H1 (cell line): ENCODE results near the gene FGR. TPM values are rescaled to one million over a fixed set of nuclear protein-coding genes. Genes with fewer than 3 reads are reported as not detected.

ENCODE experiments used
- CTCF ChIA-PET: fragments of 300-600 bp; sonication (Branson Sonifier 250); formaldehyde crosslinking; loops from one replicate; lab custom pipeline; 2021; ENCODE audit not compliant: partially characterized antibody; lab: Charles Lee
- POLR2A ChIA-PET: fragments of 300-600 bp; sonication (Branson Sonifier 250); formaldehyde crosslinking; loops from one replicate; lab custom pipeline; 2021; ENCODE audit warnings: inconsistent platforms; ENCODE audit not compliant: partially characterized antibody; lab: Charles Lee
- DNase-seq, 2 experiments: peaks; one replicate each; pipeline versions ENCODE4 v3.0.0 to v3.0.0-alpha.2; 2010 to 2022; ENCODE audit warnings: low spot score in 2 of 2, low read depth in 1 of 2, mixed read lengths in 1 of 2
- FAIRE-seq: peaks from 2 replicates; lab custom pipeline; 2011; peaks lifted over from hg19 to GRCh38; lab: Jason Lieb, UNC
- H2AFZ ChIP-seq: 2 replicates; pipeline ENCODE4 v1.8.1; 2012; ENCODE audit warnings: low read length, inconsistent platforms
- H2AK5ac ChIP-seq: 2 replicates; pipeline ENCODE4 v1.6.1; 2013; ENCODE audit warnings: low read depth, low read length
- H2BK120ac ChIP-seq: replicated peaks from 2 replicates; pipeline ENCODE3; 2013; ENCODE audit warnings: low read depth, low read length, inconsistent platforms
- H2BK12ac ChIP-seq: 2 replicates; pipeline ENCODE4 v1.6.1; 2013; ENCODE audit warnings: low read depth, low read length
- H2BK15ac ChIP-seq: 2 replicates; pipeline ENCODE4 v1.6.1; 2013; ENCODE audit warnings: low read length
- H2BK20ac ChIP-seq: 2 replicates; pipeline ENCODE4 v1.6.1; 2013; ENCODE audit warnings: low read length
- H2BK5ac ChIP-seq: 2 replicates; pipeline ENCODE4 v1.6.1; 2013; ENCODE audit warnings: low read depth, low read length
- H3K14ac ChIP-seq: 2 replicates; pipeline ENCODE4 v1.6.1; 2013; ENCODE audit warnings: inconsistent platforms; ENCODE audit not compliant: insufficient read length
- H3K18ac ChIP-seq: 2 replicates; pipeline ENCODE4 v1.6.1; 2013; ENCODE audit warnings: low read length; ENCODE audit errors: extremely low read depth
- H3K23ac ChIP-seq: 2 replicates; pipeline ENCODE4 v1.6.1; 2013; ENCODE audit warnings: inconsistent platforms; ENCODE audit not compliant: insufficient read length
- H3K23me2 ChIP-seq: 2 replicates; pipeline ENCODE4 v1.6.1; 2013; ENCODE audit warnings: low read depth, low read length
- H3K27ac ChIP-seq: 2 replicates; pipeline ENCODE4 v1.6.1; 2011; ENCODE audit warnings: low read depth, low read length, inconsistent platforms
- H3K27me3 ChIP-seq, 4 experiments: replicated peaks in 1 of 4; 1 replicate in 1 of 4; 2 replicates in 3 of 4; pipeline versions ENCODE4 v1.6.1 to v1.8.1; 2011 to 2013; ENCODE audit warnings: low read length in 3 of 4, mild to moderate bottlenecking in 3 of 4, inconsistent platforms in 2 of 4, mixed read lengths in 2 of 4, moderate library complexity in 1 of 4; ENCODE audit not compliant: control insufficient read depth in 3 of 4, insufficient read depth in 3 of 4; ENCODE audit errors: extremely low read depth in 1 of 4
- H3K36me3 ChIP-seq, 4 experiments: 2 replicates each; pipeline versions ENCODE4 v1.6.1 to v1.8.1; 2011 to 2013; ENCODE audit warnings: mild to moderate bottlenecking in 4 of 4, low read length in 3 of 4, moderate library complexity in 2 of 4, control low read depth in 1 of 4, inconsistent platforms in 1 of 4; ENCODE audit not compliant: insufficient read depth in 4 of 4, control insufficient read depth in 2 of 4
- H3K4ac ChIP-seq: replicated peaks from 2 replicates; pipeline ENCODE3; 2013; ENCODE audit warnings: low read length, low read depth, mixed read lengths, inconsistent platforms; ENCODE audit not compliant: insufficient read length
- H3K4me1 ChIP-seq, 4 experiments: replicated peaks in 1 of 4; 1 replicate in 1 of 4; 2 replicates in 3 of 4; pipeline versions ENCODE4 v1.6.1 to v1.8.1; 2011 to 2013; ENCODE audit warnings: low read length in 3 of 4, inconsistent platforms in 2 of 4, mixed read lengths in 1 of 4; ENCODE audit not compliant: insufficient read depth in 4 of 4, control insufficient read depth in 3 of 4
- H3K4me2 ChIP-seq, 2 experiments: 2 replicates each; pipeline versions ENCODE4 v1.6.1 to v1.8.1; 2011 to 2013; ENCODE audit warnings: low read depth in 2 of 2, low read length in 2 of 2, control low read depth in 1 of 2, inconsistent platforms in 1 of 2, mild to moderate bottlenecking in 1 of 2; ENCODE audit not compliant: insufficient read depth in 1 of 2
- H3K4me3 ChIP-seq, 4 experiments: fragments of 200-600, 300-600 bp in 1 of 4; sonication (generic), shearing (Covaris generic), sonication (Bioruptor Twin) in 1 of 4; 2 replicates each; pipeline versions ENCODE4 v1.5.1 to v1.8.1; 2011 to 2016; ENCODE audit warnings: low read length in 4 of 4, low read depth in 3 of 4, control low read depth in 2 of 4, inconsistent platforms in 2 of 4, mild to moderate bottlenecking in 2 of 4, mixed read lengths in 1 of 4, moderate library complexity in 1 of 4; ENCODE audit not compliant: insufficient read depth in 2 of 4; ENCODE audit errors: extremely low read depth in 1 of 4
- H3K56ac ChIP-seq: replicated peaks from 2 replicates; pipeline ENCODE3; 2013; ENCODE audit warnings: low read depth, mild to moderate bottlenecking, mixed read lengths, low read length, inconsistent platforms; ENCODE audit not compliant: insufficient read length
- H3K79me1 ChIP-seq: 2 replicates; pipeline ENCODE4 v1.6.1; 2013; ENCODE audit warnings: low read depth, low read length, control low read depth
- H3K79me2 ChIP-seq, 2 experiments: 2 replicates each; pipeline versions ENCODE4 v1.6.1 to v1.8.1; 2012 to 2013; ENCODE audit warnings: low read length in 2 of 2, mild to moderate bottlenecking in 2 of 2, inconsistent platforms in 1 of 2; ENCODE audit not compliant: insufficient read depth in 2 of 2, control insufficient read depth in 1 of 2
- H3K9ac ChIP-seq, 4 experiments: replicated peaks in 1 of 4; 1 replicate in 1 of 4; 2 replicates in 3 of 4; pipeline versions ENCODE4 v1.6.1 to v1.8.1; 2011 to 2013; ENCODE audit warnings: low read depth in 3 of 4, low read length in 3 of 4, control low read depth in 2 of 4, mild to moderate bottlenecking in 2 of 4, moderate library complexity in 2 of 4, inconsistent platforms in 1 of 4; ENCODE audit errors: extremely low read depth in 1 of 4
- H3K9me3 ChIP-seq, 2 experiments: 2 replicates each; pipeline versions ENCODE4 v1.6.1 to v1.8.1; 2012 to 2013; ENCODE audit warnings: mild to moderate bottlenecking in 2 of 2, moderate library complexity in 2 of 2, control low read depth in 1 of 2, inconsistent platforms in 1 of 2, low read depth in 1 of 2, low read length in 1 of 2, mixed read lengths in 1 of 2; ENCODE audit not compliant: insufficient read depth in 2 of 2
- H4K20me1 ChIP-seq, 2 experiments: replicated peaks in 1 of 2; 2 replicates each; pipeline versions ENCODE3 to v1.8.1; 2011 to 2013; ENCODE audit warnings: inconsistent platforms in 2 of 2, low read length in 2 of 2, mild to moderate bottlenecking in 1 of 2; ENCODE audit not compliant: insufficient read depth in 2 of 2, control insufficient read depth in 1 of 2
- H4K5ac ChIP-seq: 2 replicates; pipeline ENCODE4 v1.6.1; 2013; ENCODE audit warnings: low read length, low read depth, mixed read lengths, inconsistent platforms; ENCODE audit not compliant: insufficient read length
- H4K8ac ChIP-seq: 2 replicates; pipeline ENCODE4 v1.8.0; 2013; ENCODE audit warnings: mild to moderate bottlenecking, moderate library complexity, low read length, inconsistent platforms; ENCODE audit not compliant: insufficient read depth; ENCODE audit errors: extremely low read depth
- H4K91ac ChIP-seq: replicated peaks from 2 replicates; pipeline ENCODE3; 2013; ENCODE audit warnings: low read length, mixed read lengths, inconsistent platforms; ENCODE audit not compliant: insufficient read length
- BRCA1 ChIP-seq: IDR thresholded peaks from 2 replicates; pipeline ENCODE4 v1.6.1; 2012; ENCODE audit warnings: low read depth, low read length, improper control_type of control experiment
- CBX8 ChIP-seq: fragments of 300-800, 300-1000 bp; sonication (generic); IDR thresholded peaks from 2 replicates; pipeline ENCODE4 v1.7.1; 2016; ENCODE audit warnings: low read depth, low read length, borderline replicate concordance
- CHD1 ChIP-seq: IDR thresholded peaks from 2 replicates; pipeline ENCODE4 v1.6.1; 2012; ENCODE audit warnings: low read depth, low read length, improper control_type of control experiment
- CREB1 ChIP-seq: IDR thresholded peaks from 2 replicates; pipeline ENCODE4 v1.6.1; 2012; ENCODE audit warnings: inconsistent platforms
- EGR1 ChIP-seq: IDR thresholded peaks from 2 replicates; pipeline ENCODE4 v1.6.1; 2011; ENCODE audit warnings: low read depth, low read length, borderline replicate concordance
- EZH2 ChIP-seq: fragments of 200-600 bp; sonication (generic); IDR thresholded peaks from 2 replicates; pipeline ENCODE4 v1.7.1; 2012; ENCODE audit warnings: low read depth, mild to moderate bottlenecking, moderate library complexity, low read length, inconsistent platforms; ENCODE audit not compliant: severe bottlenecking
- HDAC6 ChIP-seq: IDR thresholded peaks from one replicate; pipeline ENCODE4 v1.7.1; 2012; ENCODE audit warnings: low read depth, mild to moderate bottlenecking, inconsistent platforms, low read length, moderate library complexity
- KDM5A ChIP-seq: fragments of 200-600 bp; IDR thresholded peaks from 2 replicates; pipeline ENCODE4 v1.7.1; 2012; ENCODE audit warnings: mild to moderate bottlenecking, low read length, inconsistent platforms, mixed read lengths
- POLR2AphosphoS5 ChIP-seq: IDR thresholded peaks from 2 replicates; pipeline ENCODE4 v1.6.1; 2011; ENCODE audit warnings: low read depth, low read length
- RXRA ChIP-seq: IDR thresholded peaks from 2 replicates; pipeline ENCODE4 v1.6.1; 2011; ENCODE audit warnings: low read depth, mild to moderate bottlenecking, low read length, moderate library complexity; ENCODE audit not compliant: insufficient read depth
- SP2 ChIP-seq: IDR thresholded peaks from 2 replicates; pipeline ENCODE4 v1.6.1; 2012; ENCODE audit warnings: mild to moderate bottlenecking, low read length, inconsistent platforms
- TCF12 ChIP-seq: IDR thresholded peaks from 2 replicates; pipeline ENCODE4 v1.6.1; 2011; ENCODE audit warnings: low read depth, mild to moderate bottlenecking, low read length
- TEAD4 ChIP-seq: IDR thresholded peaks from 2 replicates; pipeline ENCODE4 v1.6.1; 2012; ENCODE audit warnings: low read depth, low read length, inconsistent platforms, mixed read lengths
- YY1 ChIP-seq: IDR thresholded peaks from 2 replicates; pipeline ENCODE4 v1.6.1; 2011; ENCODE audit warnings: low read depth, mild to moderate bottlenecking, low read length
- ZNF274 ChIP-seq: IDR thresholded peaks from 2 replicates; pipeline ENCODE4 v1.7.0; 2012; ENCODE audit warnings: low read length, borderline replicate concordance; ENCODE audit errors: extremely low read depth
- WGBS, 2 experiments: shearing (Covaris generic) in 1 of 2; methylation state at CpG; one replicate each; pipeline versions ENCODE4 v1.1.6 to v1.1.7; 2013 to 2015; ENCODE audit warnings: low lambda C conversion rate in 2 of 2, mixed read lengths in 2 of 2, inconsistent platforms in 1 of 2, low coverage in 1 of 2, missing lambda C conversion rate in 1 of 2; ENCODE audit not compliant: insufficient replicate concordance in 2 of 2, insufficient coverage in 1 of 2, insufficient read length in 1 of 2; ENCODE audit errors: extremely low coverage in 1 of 2, missing lambda C conversion rate in 1 of 2; 5-methylcytosine and 5-hydroxymethylcytosine counted together
- polyA plus RNA-seq, 7 experiments: library from polyadenylated mRNA; depleted of rRNA in 3 of 7; stranded (reverse) in 5 of 7; unstranded in 2 of 7; fragments of >200 nt in 5 of 7; fragments of 200-250 nt in 2 of 7; gene quantifications; 1 replicate in 5 of 7; 2 replicates in 1 of 7; 4 replicates in 1 of 7; pipeline versions ENCODE4 v1.2.1 to v1.2.3, GENCODE V29; 2011 to 2013; ENCODE audit warnings: missing spikeins in 2 of 7, mixed read lengths in 2 of 7
- total RNA-seq: library from RNA; stranded (reverse); fragmentation: NEBNext Ultra II Directional; extraction: Animal tissue kit (Norgen Biotek cat#: 25700); gene quantifications from 2 replicates; pipeline ENCODE4 v1.2.1, GENCODE V29; 2021

The FGR gene
- total and polyA plus RNA-seq, 2 of the 8 experiments (the other 6 are each of a cell fraction or from before 2014, with no cell fraction given) = 0.22 to 0.95 TPM

DNA sequence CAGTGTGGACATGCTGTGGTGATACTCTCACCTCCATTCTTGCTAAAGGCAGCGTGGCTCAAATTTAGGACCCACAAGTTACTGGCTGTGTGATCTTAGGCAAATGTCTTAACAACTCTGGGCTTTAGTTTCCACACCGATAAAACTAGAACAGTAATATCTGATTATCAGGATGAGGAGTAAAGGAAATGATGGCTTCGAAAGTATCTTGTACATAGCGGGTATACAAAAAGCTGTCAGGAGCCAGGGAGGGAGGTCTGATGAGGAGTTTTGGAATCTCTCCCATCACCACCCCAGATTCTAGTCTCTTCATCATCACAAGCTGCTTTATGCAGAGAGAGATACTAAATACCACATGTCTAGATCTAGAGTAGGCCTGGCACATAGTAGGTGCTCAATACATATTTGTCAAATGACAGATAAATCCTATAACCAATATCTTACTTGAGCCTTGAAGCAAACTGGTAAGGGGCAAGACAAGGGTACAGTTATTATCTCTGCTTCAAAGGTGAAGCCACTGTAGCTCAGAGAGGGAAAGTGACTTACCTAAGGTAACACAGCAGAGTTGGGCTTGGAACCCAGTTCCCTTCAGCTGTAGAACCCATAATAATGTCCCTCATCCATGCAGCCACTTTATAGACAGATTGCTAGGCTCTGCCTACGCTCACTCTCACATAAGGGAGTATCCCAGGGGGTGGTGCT is 9.5 kb upstream of the FGR start:
- CTCF ChIA-PET = interaction anchor here (0.6 to 2.8 kb wide), 17 partner anchors 9 to 1119 kb away, joined by 3 to 30 read pairs (median 4); no protein-coding TSS in a partner anchor
- no peak overlapping the region for H4K91ac ChIP-seq
- no peak overlapping the region for H3K56ac ChIP-seq
- no peak overlapping the region for H3K4me3 ChIP-seq
- no peaks in the 10 kb centered on the region for H3K27me3 ChIP-seq
- no peaks in the 10 kb centered on the region for H3K79me2 ChIP-seq
- no peak overlapping the region for H3K23ac ChIP-seq
- no peaks in the 10 kb centered on the region for H3K79me1 ChIP-seq
- WGBS, 2 experiments = 85% methylated on average over 5 of the region's 5 CpGs; no CpG with 5 or more reads in 1 of the 2 experiments
- H3K4me1 ChIP-seq = peaks cover 0 to 5% (median 1%) of the 10 kb centered on the region in 4 experiments; a peak in 4 of 7 replicates
- H3K18ac ChIP-seq = no peak overlapping the region
- H3K36me3 ChIP-seq = no peaks in the 10 kb centered on the region
- no peak overlapping the region for H3K27ac ChIP-seq
- H2BK120ac ChIP-seq = no peak overlapping the region
- no peak overlapping the region for H2AK5ac ChIP-seq
- H2BK20ac ChIP-seq = no peak overlapping the region
- H4K8ac ChIP-seq = no peak overlapping the region
- POLR2A ChIA-PET = interaction anchor here (1.5 kb wide), 1 partner anchor 37 kb away, joined by 3 read pairs; no protein-coding TSS in a partner anchor
- H2AFZ ChIP-seq = no peak overlapping the region
- FAIRE-seq (no peak), DNase-seq (no peak)
- no peak overlapping the region for H3K14ac ChIP-seq
- no peaks in the 10 kb centered on the region for H3K9me3 ChIP-seq
- H4K20me1 ChIP-seq = no peaks in the 10 kb centered on the region
- H2BK12ac ChIP-seq = no peak overlapping the region
- no peaks in the 10 kb centered on the region for H3K23me2 ChIP-seq
- no peak overlapping the region for H4K5ac ChIP-seq
- H3K9ac ChIP-seq = no peak overlapping the region
- no peak overlapping the region for H2BK5ac ChIP-seq
- H3K4ac ChIP-seq = no peak overlapping the region
- H3K4me2 ChIP-seq = no peak overlapping the region
- no peak overlapping the region; the same call in 1 of the 2 replicates for H2BK15ac ChIP-seq
- TF ChIP-seq CHD1 (no peak), EZH2 (no peak), HDAC6 (no peak), TEAD4 (no peak), RXRA (no peak), BRCA1 (no peak), KDM5A (no peak), POLR2AphosphoS5 (no peak), CREB1 (no peak), EGR1 (no peak), ZNF274 (no peak), YY1 (no peak), CBX8 (no peak), TCF12 (no peak), SP2 (no peak)
